Activated CD4-positive, alpha-beta memory T cell treated with anti-CD3 and anti-CD28 coated beads for 36 hours (primary cell): ENCODE measurements around the gene PSMD9. TPM values are rescaled to one million over a fixed set of nuclear protein-coding genes. Genes with fewer than 3 reads are reported as not detected.
"Not testable (repeated sequence)": the region's sequence is repeated elsewhere in the genome, so short reads cannot be mapped to it uniquely, and the experiment has no call there.

Experiments used
- CTCF ChIA-PET: fragments of 350-600 bp; sonication (Branson Sonifier 250); formaldehyde crosslinking; loops from one replicate; lab custom pipeline; 2021; ENCODE audit warnings: antibody characterized with exemption, inconsistent platforms; lab: Charles Lee
- POLR2A ChIA-PET: fragments of 350-600 bp; sonication (Branson Sonifier 250); formaldehyde crosslinking; loops from one replicate; lab custom pipeline; 2021; ENCODE audit warnings: antibody characterized with exemption; lab: Charles Lee
- DNase-seq: peaks from one replicate; pipeline ENCODE4 v3.0.0-alpha.2; 2020
- H3K27ac Mint-ChIP-seq: one replicate; pipeline ENCODE4 v1.8.0; 2021; ENCODE audit warnings: mixed read lengths
- H3K27me3 Mint-ChIP-seq: one replicate; pipeline ENCODE4 v1.8.0; 2021; ENCODE audit warnings: mixed read lengths
- H3K36me3 Mint-ChIP-seq: one replicate; pipeline ENCODE4 v1.8.0; 2021; ENCODE audit warnings: mixed read lengths
- H3K4me1 Mint-ChIP-seq: one replicate; pipeline ENCODE4 v1.8.0; 2021; ENCODE audit warnings: low read depth, mixed read lengths
- H3K4me3 Mint-ChIP-seq: one replicate; pipeline ENCODE4 v1.8.0; 2021; ENCODE audit warnings: mild to moderate bottlenecking, mixed read lengths
- H3K9me3 Mint-ChIP-seq: one replicate; pipeline ENCODE4 v1.8.0; 2021; ENCODE audit warnings: mixed read lengths
- intact Hi-C: fragments of 100-400 bp; cut with micrococcal nuclease; formaldehyde crosslinking; loops from one replicate; pipeline ENCODE4 v1.15.1; 2023
- total RNA-seq, 2 experiments: library from RNA; stranded (reverse); gene quantifications; one replicate each; pipeline ENCODE4 v1.2.3, GENCODE V29; 2021

The PSMD9 gene
- total RNA-seq, 2 experiments from 2014 or later, result 60.7 to 64.1 TPM

DNA sequence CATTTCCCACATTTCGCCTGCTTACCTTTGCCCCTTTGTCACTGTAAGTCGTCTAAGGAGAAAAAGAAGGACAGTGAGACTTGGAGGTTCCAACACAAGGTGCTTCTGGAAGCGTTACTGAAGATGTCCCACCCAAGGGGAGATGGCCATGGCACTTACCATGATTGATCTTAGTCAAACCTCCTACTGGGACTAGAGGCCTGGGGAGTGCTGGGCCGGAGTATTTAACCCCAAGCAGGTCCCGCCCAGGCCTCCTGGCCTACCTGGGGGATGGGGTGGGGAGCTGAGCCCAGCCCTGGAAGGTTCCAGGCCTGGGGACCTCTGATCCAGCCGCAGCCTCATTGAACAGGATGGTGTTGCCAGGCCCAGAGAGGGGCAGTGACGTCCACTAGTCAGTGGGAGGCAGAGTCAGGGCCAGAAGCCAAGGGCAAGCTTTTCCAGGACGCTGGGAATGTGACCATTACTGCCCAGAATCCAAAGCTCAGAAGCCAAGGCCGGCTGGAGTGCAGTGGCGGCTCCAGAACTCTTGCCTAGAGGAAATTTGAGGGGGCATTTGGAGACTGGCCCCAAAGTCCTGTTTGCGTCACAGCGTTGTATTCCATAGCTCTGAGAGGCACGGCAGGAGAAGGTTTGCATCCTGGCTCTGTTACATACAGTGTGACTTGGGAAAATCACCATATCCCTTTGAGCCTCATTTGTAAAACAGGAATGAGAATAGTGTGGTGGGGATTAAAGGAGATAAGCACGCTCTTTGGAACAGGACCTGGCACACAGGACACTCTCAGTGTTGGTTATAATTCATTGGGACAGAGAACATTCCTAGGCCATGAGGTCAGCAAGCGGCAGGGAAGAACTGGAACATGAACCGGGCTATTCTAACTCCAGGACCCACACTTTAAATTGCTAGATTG lies 29.7 kb upstream of the PSMD9 start, which contains the start of gene HPD:
Gene HPD, minus strand, starts transcription at position 198 of the 911 bp plus-strand sequence. Its CDS starts 36 bp downstream, at position 162.
- ChIA-PET POLR2A (no interaction called here), CTCF (no interaction called here)
- Mint-ChIP-seq H3K9me3 (no peaks in the 10 kb centered on the region), H3K4me1 (no peaks in the 10 kb centered on the region), H3K36me3 (no peaks in the 10 kb centered on the region), H3K27ac (no peak within 1 kb of the TSS), H3K4me3 (no peak within 1 kb of the TSS), H3K27me3 (no peaks in the 10 kb centered on the region)
- DNase-seq, result no peak
- intact Hi-C loops, result no loop called here

DNA sequence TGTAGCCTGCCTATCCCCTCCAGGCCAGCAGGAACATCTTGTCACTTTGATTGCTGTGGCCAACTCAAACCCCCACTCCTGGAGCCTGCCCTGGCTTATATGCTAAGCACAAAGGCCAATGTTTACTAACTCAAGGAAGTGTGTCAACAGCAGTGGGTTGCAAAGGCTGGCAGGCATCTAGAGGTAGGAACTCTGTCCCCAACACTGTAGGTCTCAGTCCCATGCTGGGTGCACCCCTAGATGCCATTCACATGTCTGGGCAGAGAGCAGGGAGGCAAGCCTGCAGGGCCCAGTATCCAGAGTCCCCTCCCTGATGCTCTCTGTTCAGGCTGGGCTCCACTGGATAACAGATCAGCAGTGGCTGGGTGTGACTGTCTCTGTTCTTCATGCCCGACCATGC lies 28.3 kb upstream of the PSMD9 start:
- ChIA-PET POLR2A (no interaction called here), CTCF (interaction anchor here (1.8 kb wide), 1 partner anchor 28 kb away, joined by 7 read pairs; the partner anchor contains the start of gene PSMD9)
- Mint-ChIP-seq H3K4me1 (no peaks in the 10 kb centered on the region), H3K36me3 (no peaks in the 10 kb centered on the region), H3K4me3 (no peak overlapping the region), H3K27ac (no peak overlapping the region), H3K9me3 (no peaks in the 10 kb centered on the region), H3K27me3 (no peaks in the 10 kb centered on the region)
- DNase-seq, result no peak
- intact Hi-C loops, result no loop called here

DNA sequence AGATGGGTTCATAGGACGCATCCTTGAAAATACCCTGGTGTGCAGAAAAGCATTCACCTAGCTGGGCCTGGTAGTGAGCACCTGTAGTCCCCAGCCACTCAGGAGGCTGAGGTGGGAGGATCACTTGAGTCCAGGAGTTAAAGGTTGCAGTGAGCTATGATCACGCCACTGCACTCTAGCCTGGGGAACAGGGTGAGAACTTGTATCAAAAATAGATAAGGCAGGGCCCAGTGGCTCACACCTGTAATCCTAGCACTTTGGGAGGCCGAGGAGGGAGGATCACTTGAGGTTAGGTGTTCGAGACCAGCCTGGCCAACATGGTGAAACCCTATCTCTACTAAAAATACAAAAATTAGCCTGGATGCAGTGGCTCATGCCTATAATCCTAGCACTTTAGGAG lies 27.9 kb upstream of the PSMD9 start:
- H3K9me3 Mint-ChIP-seq, H3K4me1 Mint-ChIP-seq, POLR2A ChIA-PET, H3K36me3 Mint-ChIP-seq, H3K27me3 Mint-ChIP-seq, H3K4me3 Mint-ChIP-seq, intact Hi-C loops, DNase-seq, H3K27ac Mint-ChIP-seq: not testable (repeated sequence)
- CTCF ChIA-PET, result interaction anchor here (1.8 kb wide), 1 partner anchor 28 kb away, joined by 7 read pairs; the partner anchor contains the start of gene PSMD9

DNA sequence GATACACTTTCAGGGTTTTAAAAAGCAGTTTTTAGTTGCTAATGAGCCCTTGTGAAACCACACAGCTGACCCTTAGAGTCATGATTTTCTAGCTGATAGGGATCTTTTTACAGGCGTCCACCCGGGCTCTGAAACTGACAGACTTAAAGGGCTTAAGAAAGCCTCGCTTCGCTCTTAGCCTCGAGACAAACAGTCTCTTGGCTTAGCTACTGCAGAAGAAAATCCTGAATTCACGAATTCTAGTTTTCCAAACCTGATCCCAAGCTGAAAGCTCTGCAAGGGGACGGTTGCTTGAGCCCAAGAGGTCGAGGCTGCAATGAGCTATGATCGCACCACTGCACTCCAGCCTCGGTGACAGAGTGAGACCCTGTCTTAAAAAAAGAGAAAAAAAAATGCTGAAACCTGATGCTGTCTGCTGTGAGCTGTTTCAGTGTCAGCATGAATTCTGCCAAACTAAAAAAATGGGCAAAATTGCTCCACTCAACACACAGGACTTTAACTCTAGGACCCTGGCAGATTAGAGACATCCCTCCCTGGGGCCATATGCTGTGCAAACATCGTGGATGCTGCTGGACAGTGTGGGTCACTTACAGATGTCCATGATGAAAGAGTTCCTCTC lies 26.8 kb upstream of the PSMD9 start:
- no peaks in the 10 kb centered on the region for H3K36me3 Mint-ChIP-seq
- H3K27me3 Mint-ChIP-seq, result no peaks in the 10 kb centered on the region
- ChIA-PET POLR2A (interaction anchor here (0.6 kb wide), 2 partner anchors 61 to 117 kb away, joined by 3 read pairs; no protein-coding TSS in a partner anchor), CTCF (interaction anchor here (1.8 kb wide), 1 partner anchor 27 kb away, joined by 7 read pairs; the partner anchor contains the start of gene PSMD9)
- no peak overlapping the region for H3K27ac Mint-ChIP-seq
- no peaks in the 10 kb centered on the region for H3K9me3 Mint-ChIP-seq
- no peaks in the 10 kb centered on the region for H3K4me1 Mint-ChIP-seq
- DNase-seq, result no peak
- H3K4me3 Mint-ChIP-seq, result no peak overlapping the region
- intact Hi-C loops, result no loop called here

DNA sequence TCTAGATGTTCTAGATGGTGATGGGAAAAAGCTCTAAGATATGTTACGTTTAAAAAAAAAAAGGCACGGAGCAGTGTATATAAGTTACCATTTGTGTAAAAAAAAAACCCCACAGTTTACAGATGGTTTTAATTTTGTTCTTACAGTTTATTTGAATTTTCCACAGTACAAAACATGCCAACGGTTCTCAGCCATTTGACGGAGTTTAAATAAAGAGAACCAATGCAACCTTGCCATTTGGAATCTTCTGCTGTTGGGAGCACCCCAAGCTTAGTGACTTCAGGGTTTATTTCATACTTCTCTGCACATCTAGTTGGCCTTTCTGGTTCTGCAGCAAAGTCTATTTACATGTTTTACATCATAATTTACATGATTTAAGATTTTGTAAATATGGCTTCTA lies 22.3 kb upstream of the PSMD9 start:
- ChIA-PET CTCF (interaction anchor here (1.4 kb wide), 1 partner anchor 72 kb away, joined by 4 read pairs; no protein-coding TSS in a partner anchor), POLR2A (no interaction called here)
- Mint-ChIP-seq H3K9me3 (no peaks in the 10 kb centered on the region), H3K4me1 (no peaks in the 10 kb centered on the region), H3K27me3 (no peaks in the 10 kb centered on the region), H3K27ac (no peak overlapping the region), H3K4me3 (no peak overlapping the region), H3K36me3 (no peaks in the 10 kb centered on the region)
- intact Hi-C loops, result no loop called here
- no peak for DNase-seq

DNA sequence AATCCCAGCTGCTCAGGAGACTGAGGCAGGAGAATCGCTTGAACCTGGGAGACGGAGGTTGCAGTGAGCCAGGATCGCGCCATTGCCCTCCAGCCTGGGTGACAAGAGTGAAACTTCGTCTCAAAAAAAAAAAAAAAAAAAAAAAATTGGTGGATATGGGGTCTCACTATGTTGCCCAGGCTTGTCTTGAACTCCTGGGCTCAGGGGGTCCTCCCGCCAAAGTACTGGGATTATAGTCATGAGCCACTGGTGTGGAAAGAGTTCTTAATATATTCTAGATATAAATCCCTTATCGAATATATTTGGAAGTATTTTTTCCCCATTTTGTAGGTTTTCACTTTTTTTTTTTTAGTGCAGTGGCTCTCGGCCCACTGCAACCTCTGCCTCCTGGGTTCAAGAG lies 19.4 kb upstream of the PSMD9 start:
- intact Hi-C loops, DNase-seq, CTCF ChIA-PET, POLR2A ChIA-PET, H3K27me3 Mint-ChIP-seq, H3K4me1 Mint-ChIP-seq, H3K36me3 Mint-ChIP-seq, H3K27ac Mint-ChIP-seq, H3K9me3 Mint-ChIP-seq, H3K4me3 Mint-ChIP-seq: not testable (repeated sequence)

DNA sequence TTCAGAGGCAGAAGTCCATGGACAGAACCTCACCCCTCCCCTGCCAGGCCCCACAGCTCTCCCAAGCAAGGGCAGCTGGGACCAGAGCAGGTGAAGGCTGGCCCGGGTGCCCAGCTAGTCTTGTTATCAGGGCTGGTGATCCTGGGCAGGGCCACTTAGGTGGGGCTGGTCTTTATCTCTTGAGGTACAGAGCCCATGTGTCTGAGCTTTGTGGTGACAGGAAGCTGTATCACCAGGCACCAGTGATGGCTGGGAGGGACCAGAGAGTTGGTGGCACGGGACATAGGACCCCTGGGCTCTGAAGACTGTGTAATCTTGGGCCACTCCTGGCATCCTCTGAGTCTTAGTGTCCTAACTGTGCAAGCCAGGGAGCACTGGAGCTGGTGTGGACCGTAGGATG lies 17.1 kb upstream of the PSMD9 start:
- no peak for DNase-seq
- POLR2A ChIA-PET, result no interaction called here
- Mint-ChIP-seq H3K9me3 (no peaks in the 10 kb centered on the region), H3K36me3 (no peaks in the 10 kb centered on the region), H3K27ac (no peak overlapping the region), H3K4me3 (no peak overlapping the region), H3K27me3 (no peaks in the 10 kb centered on the region), H3K4me1 (peaks cover 4% of the 10 kb centered on the region)
- CTCF ChIA-PET, result interaction anchor here (1.0 to 2.0 kb wide), 2 partner anchors 17 to 77 kb away, joined by 3 to 9 read pairs; partner anchors contain the start of genes PSMD9 and RHOF
- intact Hi-C loops, result no loop called here

DNA sequence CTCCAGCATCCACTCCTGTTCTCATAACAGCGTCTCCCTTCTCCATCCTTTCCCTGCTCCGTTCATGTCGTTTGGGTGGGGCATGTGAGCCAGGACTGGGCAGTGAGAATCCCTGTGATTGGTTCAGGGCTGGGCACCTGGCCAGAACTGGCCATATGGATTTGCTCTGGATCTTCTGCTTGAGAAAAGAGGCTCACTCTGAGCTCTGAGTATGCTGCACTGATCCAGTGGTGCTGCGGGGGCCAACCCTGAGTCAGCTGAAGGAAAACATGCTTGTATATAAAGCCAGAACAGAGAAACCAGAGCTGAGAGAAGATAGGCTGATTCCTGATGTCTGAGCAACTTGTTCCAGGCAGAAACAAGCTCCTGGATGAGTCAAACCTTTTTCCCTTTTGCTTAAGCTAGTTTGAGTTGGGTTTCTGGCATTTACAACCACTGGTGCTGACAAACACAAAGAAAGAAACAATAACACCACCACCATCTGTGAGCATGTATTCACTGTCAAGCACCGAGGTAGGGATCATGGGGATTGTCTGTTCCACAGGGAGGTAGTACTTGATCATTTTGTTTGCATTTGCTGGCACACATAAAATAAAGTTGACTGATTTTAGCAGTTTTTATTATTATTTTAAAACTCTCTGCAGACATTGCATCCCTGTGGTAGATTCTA lies 15.9 kb upstream of the PSMD9 start:
- no peaks in the 10 kb centered on the region for H3K9me3 Mint-ChIP-seq
- ChIA-PET CTCF (interaction anchor here (1.9 kb wide), 1 partner anchor 79 kb away, joined by 10 read pairs; the partner anchor contains the start of gene RHOF), POLR2A (no interaction called here)
- H3K36me3 Mint-ChIP-seq, result no peaks in the 10 kb centered on the region
- peak overlapping the region; percentile 46 for H3K27ac Mint-ChIP-seq
- peak; percentile 48 for DNase-seq
- intact Hi-C loops, result no loop called here
- H3K4me1 Mint-ChIP-seq, result peaks cover 4% of the 10 kb centered on the region
- no peaks in the 10 kb centered on the region for H3K27me3 Mint-ChIP-seq
- H3K4me3 Mint-ChIP-seq, result no peak overlapping the region

DNA sequence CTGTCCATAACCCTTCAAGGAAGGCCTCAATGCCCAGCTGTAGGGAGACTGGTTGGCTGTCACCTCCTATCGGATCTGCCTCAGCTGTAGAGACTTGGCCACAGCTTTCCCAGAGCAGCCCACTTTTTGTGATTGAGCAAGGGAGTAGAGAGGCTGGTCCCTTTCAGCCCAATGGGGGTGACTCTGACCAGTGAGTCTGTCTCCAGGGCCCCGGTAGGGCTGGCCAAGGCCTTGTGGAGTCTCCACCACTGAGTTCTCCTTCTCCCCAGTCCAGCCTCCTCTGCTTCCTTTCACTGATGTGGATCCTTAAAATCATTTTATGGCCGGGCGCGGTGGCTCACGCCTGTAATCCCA lies 15.4 kb upstream of the PSMD9 start:
- no peak for DNase-seq
- intact Hi-C loops, result no loop called here
- ChIA-PET CTCF (interaction anchor here (1.9 kb wide), 1 partner anchor 79 kb away, joined by 10 read pairs; the partner anchor contains the start of gene RHOF), POLR2A (no interaction called here)
- Mint-ChIP-seq H3K4me3 (no peak overlapping the region), H3K36me3 (no peaks in the 10 kb centered on the region), H3K9me3 (no peaks in the 10 kb centered on the region), H3K4me1 (peaks cover 4% of the 10 kb centered on the region), H3K27ac (no peak overlapping the region), H3K27me3 (no peaks in the 10 kb centered on the region)

DNA sequence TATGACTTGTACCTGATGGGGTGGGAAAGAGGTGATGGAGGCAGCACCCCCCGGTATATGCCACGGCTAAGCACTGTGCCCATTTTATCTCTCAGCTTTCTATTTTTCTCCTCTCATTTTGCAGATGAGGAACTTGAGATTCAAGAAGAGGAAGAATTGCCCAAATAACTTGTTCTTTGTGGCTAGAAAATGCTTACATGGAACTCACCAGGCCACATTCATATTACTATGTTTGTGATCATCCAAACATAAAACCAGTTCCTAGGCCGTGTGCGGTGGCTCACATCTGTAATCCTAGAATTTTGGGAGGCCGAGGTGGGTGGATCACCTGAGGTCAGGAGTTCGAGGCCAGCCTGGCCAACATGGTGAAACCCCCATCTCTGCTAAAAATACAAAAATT lies 14.5 kb upstream of the PSMD9 start:
- no peaks in the 10 kb centered on the region for H3K9me3 Mint-ChIP-seq
- no peaks in the 10 kb centered on the region for H3K36me3 Mint-ChIP-seq
- ChIA-PET POLR2A (no interaction called here), CTCF (interaction anchor here (1.9 kb wide), 1 partner anchor 80 kb away, joined by 10 read pairs; the partner anchor contains the start of gene RHOF)
- H3K27ac Mint-ChIP-seq, result no peak overlapping the region
- no peak for DNase-seq
- H3K4me1 Mint-ChIP-seq, result peaks cover 4% of the 10 kb centered on the region
- intact Hi-C loops, result no loop called here
- H3K4me3 Mint-ChIP-seq, result no peak overlapping the region
- H3K27me3 Mint-ChIP-seq, result no peaks in the 10 kb centered on the region

DNA sequence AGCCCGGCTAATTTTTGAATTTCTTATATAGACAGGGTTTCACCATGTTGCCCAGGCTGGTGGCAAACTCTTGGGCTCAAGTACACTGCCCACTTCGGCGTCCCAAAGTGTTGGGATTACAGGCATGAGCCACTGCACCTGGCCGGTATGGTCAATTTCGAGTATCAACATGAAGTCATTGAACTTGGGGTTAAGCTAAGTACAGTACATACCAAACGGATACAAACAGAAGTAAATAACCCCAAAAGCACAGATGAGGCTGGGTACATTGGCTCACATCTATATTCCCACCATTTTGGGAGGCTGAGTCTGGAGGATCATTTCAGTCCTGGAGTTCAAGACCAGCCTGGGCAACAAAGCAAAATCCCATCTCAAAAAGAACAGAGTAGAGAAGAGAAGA lies 13.0 kb upstream of the PSMD9 start:
- ChIA-PET POLR2A (no interaction called here), CTCF (interaction anchor here (1.6 kb wide), 1 partner anchor 13 kb away, joined by 5 read pairs; the partner anchor contains the start of gene PSMD9)
- no peak overlapping the region for H3K27ac Mint-ChIP-seq
- H3K36me3 Mint-ChIP-seq, result no peaks in the 10 kb centered on the region
- DNase-seq, result no peak
- peaks cover 4% of the 10 kb centered on the region for H3K4me1 Mint-ChIP-seq
- H3K27me3 Mint-ChIP-seq, result no peaks in the 10 kb centered on the region
- no peaks in the 10 kb centered on the region for H3K9me3 Mint-ChIP-seq
- intact Hi-C loops, result no loop called here
- H3K4me3 Mint-ChIP-seq, result no peak overlapping the region

DNA sequence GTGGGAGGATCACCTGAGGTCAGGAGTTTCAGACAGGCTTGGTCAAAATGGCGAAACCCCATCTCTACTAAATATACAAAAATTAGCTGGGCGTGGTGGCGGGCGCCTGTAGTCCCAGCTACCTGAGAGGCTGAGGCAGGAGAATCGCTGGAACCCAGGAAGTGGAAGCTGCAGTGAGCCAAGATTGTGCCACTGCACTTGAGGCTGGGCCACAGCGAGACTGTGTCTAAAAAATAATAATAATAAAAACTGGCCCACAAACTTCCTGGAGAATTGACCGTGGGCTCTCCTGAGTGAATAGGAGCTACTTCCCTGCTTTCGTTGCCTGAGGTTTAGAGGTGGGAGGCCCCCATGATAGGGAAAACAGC lies 12.5 kb upstream of the PSMD9 start:
- H3K4me1 Mint-ChIP-seq, H3K36me3 Mint-ChIP-seq, DNase-seq, H3K27ac Mint-ChIP-seq, intact Hi-C loops, H3K9me3 Mint-ChIP-seq, H3K27me3 Mint-ChIP-seq, POLR2A ChIA-PET, H3K4me3 Mint-ChIP-seq: not testable (repeated sequence)
- CTCF ChIA-PET, result interaction anchor here (0.8 to 1.6 kb wide), 3 partner anchors 12 to 248 kb away, joined by 3 to 5 read pairs (median 3); partner anchors contain the start of gene PSMD9
